Measurements from ENCODE around the gene ECM1. TPM values are rescaled to one million over a fixed set of nuclear protein-coding genes. Genes with fewer than 3 reads are reported as not detected.

The ECM1 gene
- total RNA-seq, 2 experiments from 2014 or later, result 2.0 to 3.8 TPM

- TF ChIP-seq CTCF (conservative IDR thresholded peaks at IDR 0.05; ENCODE audit: low read length) (no peak), EZH2phosphoT487 (IDR thresholded peaks at IDR 0.05; ENCODE audit: borderline replicate concordance, low read depth, low read length) (no peak)
- Histone ChIP-seq H3K4me2 (ENCODE audit: low read length) (no peak overlapping the region), H3K79me2 (ENCODE audit: insufficient read depth, low read depth, low read length) (no peaks in the 10 kb centered on the region), H3K36me3 (ENCODE audit: insufficient read depth, low read length) (no peaks in the 10 kb centered on the region), H3K4me1 (ENCODE audit: insufficient read depth, low read length, poor library complexity, severe bottlenecking) (peaks cover 9% of the 10 kb centered on the region), H3K9me2 (ENCODE audit: insufficient read depth, low read length) (no peaks in the 10 kb centered on the region), H4K20me1 (ENCODE audit: insufficient read depth, low read length) (no peaks in the 10 kb centered on the region), H2AFZ (ENCODE audit: low read length) (no peak overlapping the region), H3K4me3 (ENCODE audit: low read depth, low read length, poor library complexity, severe bottlenecking) (no peak overlapping the region), H3K9me3 (ENCODE audit: low read length) (no peaks in the 10 kb centered on the region), H3K27ac (ENCODE audit: low read depth, low read length, poor library complexity, severe bottlenecking) (no peak overlapping the region)
- intact Hi-C loops (cut with micrococcal nuclease; ENCODE audit: unreplicated experiment), result no loop called here
- BruUV-seq (replicated peaks), result no TSS peak
- no peak for DNase-seq (ENCODE audit: low spot score)
- CTCF ChIA-PET (ENCODE audit: unreplicated experiment), result no interaction called here
- POLR2A ChIA-PET, result interaction anchor here (0.6 to 1.2 kb wide), 2 partner anchors 10 to 665 kb away, joined by 3 read pairs; no protein-coding TSS in a partner anchor
Measured at GRCh38 chr1:150550222-150551050, 42.5 kb downstream of the ECM1 start.

- BruUV-seq (replicated peaks), result no TSS peak
- CTCF ChIA-PET (ENCODE audit: unreplicated experiment), result no interaction called here
- no peak for DNase-seq (ENCODE audit: low spot score)
- Histone ChIP-seq H2AFZ (ENCODE audit: low read length) (no peak overlapping the region), H3K4me1 (ENCODE audit: insufficient read depth, low read length, poor library complexity, severe bottlenecking) (peaks cover 9% of the 10 kb centered on the region), H3K4me2 (ENCODE audit: low read length) (no peak overlapping the region), H4K20me1 (ENCODE audit: insufficient read depth, low read length) (no peaks in the 10 kb centered on the region), H3K9me3 (ENCODE audit: low read length) (no peaks in the 10 kb centered on the region), H3K79me2 (ENCODE audit: insufficient read depth, low read depth, low read length) (no peaks in the 10 kb centered on the region), H3K9me2 (ENCODE audit: insufficient read depth, low read length) (no peaks in the 10 kb centered on the region), H3K27ac (ENCODE audit: low read depth, low read length, poor library complexity, severe bottlenecking) (no peak overlapping the region), H3K4me3 (ENCODE audit: low read depth, low read length, poor library complexity, severe bottlenecking) (no peak overlapping the region), H3K36me3 (ENCODE audit: insufficient read depth, low read length) (no peaks in the 10 kb centered on the region)
- POLR2A ChIA-PET, result interaction anchor here (0.6 to 0.7 kb wide), 2 partner anchors 293 to 666 kb away, joined by 3 read pairs; no protein-coding TSS in a partner anchor
- no peak for TF ChIP-seq CTCF (conservative IDR thresholded peaks at IDR 0.05; ENCODE audit: low read length)
- no peak for TF ChIP-seq EZH2phosphoT487 (IDR thresholded peaks at IDR 0.05; ENCODE audit: borderline replicate concordance, low read depth, low read length)
- intact Hi-C loops (cut with micrococcal nuclease; ENCODE audit: unreplicated experiment), result no loop called here
Measured at GRCh38 chr1:150551051-150551783, 43.3 kb downstream of the ECM1 start.

All from OCI-LY7 (cell line).